Measurements from ENCODE around the gene CLN6. TPM values are rescaled to one million over a fixed set of nuclear protein-coding genes. Genes with fewer than 3 reads are reported as not detected.
"Not testable (repeated sequence)": the region's sequence is repeated elsewhere in the genome, so short reads cannot be mapped to it uniquely, and the experiment has no call there.

The CLN6 gene
- total and polyA plus RNA-seq, 4 donors, result 5.3 to 16.8 (median 9.8) TPM

- ATAC-seq (ENCODE audit: low FRiP score) (no peak), DNase-seq (no peak)
- H3K27me3 ChIP-seq (ENCODE audit: control insufficient read depth in 1 of 2, insufficient read depth in 2 of 2, low read length in 1 of 2), result no peaks in the 10 kb centered on the region
- H3K4me3 ChIP-seq (ENCODE audit: low read length in 2 of 2), result no peak overlapping the region
- H3K4me1 ChIP-seq (ENCODE audit: control insufficient read depth in 1 of 2, insufficient read depth in 2 of 2, low read length in 2 of 2), result no peaks in the 10 kb centered on the region
- intact Hi-C loops (cut with DNase I), result no loop called here
- no peaks in the 10 kb centered on the region for H3K9me3 ChIP-seq (ENCODE audit: control insufficient read depth, low read length)
- 39 to 59% methylated on average over 5 of the region's 5 CpGs for WGBS, 2 donors
- no peak overlapping the region for H3K27ac ChIP-seq (ENCODE audit: low read depth in 1 of 2, low read length in 2 of 2)
- H3K36me3 ChIP-seq (ENCODE audit: control insufficient read depth in 1 of 2, insufficient read depth in 2 of 2, low read length in 1 of 2), result no peaks in the 10 kb centered on the region
Measured at GRCh38 chr15:68241088-68241935, 11.8 kb upstream of the CLN6 start.

- Histone ChIP-seq H3K4me3 (ENCODE audit: low read length in 2 of 2) (no peak overlapping the region), H3K9me3 (ENCODE audit: control insufficient read depth, low read length) (no peaks in the 10 kb centered on the region), H3K27me3 (ENCODE audit: control insufficient read depth in 1 of 2, insufficient read depth in 2 of 2, low read length in 1 of 2) (no peaks in the 10 kb centered on the region), H3K36me3 (ENCODE audit: control insufficient read depth in 1 of 2, insufficient read depth in 2 of 2, low read length in 1 of 2) (no peaks in the 10 kb centered on the region), H3K4me1 (ENCODE audit: control insufficient read depth in 1 of 2, insufficient read depth in 2 of 2, low read length in 2 of 2) (no peaks in the 10 kb centered on the region), H3K27ac (ENCODE audit: low read depth in 1 of 2, low read length in 2 of 2) (no peak overlapping the region)
- no peak for DNase-seq
- ATAC-seq (ENCODE audit: low FRiP score), result no peak
- intact Hi-C loops (cut with DNase I), result no loop called here
Measured at GRCh38 chr15:68239025-68239424, 9.5 kb upstream of the CLN6 start.

- 87 to 91% methylated on average over 4 of the region's 4 CpGs for WGBS, 2 donors
- Histone ChIP-seq H3K27me3 (ENCODE audit: control insufficient read depth in 1 of 2, insufficient read depth in 2 of 2, low read length in 1 of 2) (no peaks in the 10 kb centered on the region), H3K4me1 (ENCODE audit: control insufficient read depth in 1 of 2, insufficient read depth in 2 of 2, low read length in 2 of 2) (no peaks in the 10 kb centered on the region), H3K9me3 (ENCODE audit: control insufficient read depth, low read length) (no peaks in the 10 kb centered on the region), H3K27ac (ENCODE audit: low read depth in 1 of 2, low read length in 2 of 2) (no peak overlapping the region), H3K36me3 (ENCODE audit: control insufficient read depth in 1 of 2, insufficient read depth in 2 of 2, low read length in 1 of 2) (no peaks in the 10 kb centered on the region), H3K4me3 (ENCODE audit: low read length in 2 of 2) (no peak overlapping the region)
- DNase-seq (no peak), ATAC-seq (ENCODE audit: low FRiP score) (no peak)
- intact Hi-C loops (cut with DNase I), result no loop called here
Measured at GRCh38 chr15:68235022-68235421, 5.5 kb upstream of the CLN6 start.

GRCh38 chr15:68234520-68234919, 5.0 kb upstream of the CLN6 start:
- H3K4me3 ChIP-seq (ENCODE audit: low read length in 2 of 2); intact Hi-C loops (cut with DNase I); H3K9me3 ChIP-seq (ENCODE audit: control insufficient read depth, low read length); H3K36me3 ChIP-seq (ENCODE audit: control insufficient read depth in 1 of 2, insufficient read depth in 2 of 2, low read length in 1 of 2); H3K27me3 ChIP-seq (ENCODE audit: control insufficient read depth in 1 of 2, insufficient read depth in 2 of 2, low read length in 1 of 2); ATAC-seq (ENCODE audit: low FRiP score); DNase-seq; H3K4me1 ChIP-seq (ENCODE audit: control insufficient read depth in 1 of 2, insufficient read depth in 2 of 2, low read length in 2 of 2); H3K27ac ChIP-seq (ENCODE audit: low read depth in 1 of 2, low read length in 2 of 2): not testable (repeated sequence)
- 85 to 90% methylated on average over 9 of the region's 9 CpGs for WGBS, 2 donors

- DNase-seq (no peak), ATAC-seq (ENCODE audit: low FRiP score) (no peak)
- intact Hi-C loops (cut with DNase I), result no loop called here
- H3K27ac ChIP-seq (ENCODE audit: low read depth in 1 of 2, low read length in 2 of 2), result no peak overlapping the region
- no peaks in the 10 kb centered on the region for H3K36me3 ChIP-seq (ENCODE audit: control insufficient read depth in 1 of 2, insufficient read depth in 2 of 2, low read length in 1 of 2)
- no peak overlapping the region for H3K4me3 ChIP-seq (ENCODE audit: low read length in 2 of 2)
- WGBS, 2 donors, result 12 to 19% methylated on average over 6 of the region's 6 CpGs
- no peaks in the 10 kb centered on the region for H3K4me1 ChIP-seq (ENCODE audit: control insufficient read depth in 1 of 2, insufficient read depth in 2 of 2, low read length in 2 of 2)
- H3K27me3 ChIP-seq (ENCODE audit: control insufficient read depth in 1 of 2, insufficient read depth in 2 of 2, low read length in 1 of 2), result no peaks in the 10 kb centered on the region
- no peaks in the 10 kb centered on the region for H3K9me3 ChIP-seq (ENCODE audit: control insufficient read depth, low read length)
Measured at GRCh38 chr15:68234060-68234459, 4.5 kb upstream of the CLN6 start.

GRCh38 chr15:68232937-68233336, 3.4 kb upstream of the CLN6 start:
- H3K4me3 ChIP-seq (ENCODE audit: low read length in 2 of 2), result no peak overlapping the region
- 92 to 94% methylated on average over 6 of the region's 6 CpGs for WGBS, 2 donors
- H3K27me3 ChIP-seq (ENCODE audit: control insufficient read depth in 1 of 2, insufficient read depth in 2 of 2, low read length in 1 of 2), result no peaks in the 10 kb centered on the region
- H3K9me3 ChIP-seq (ENCODE audit: control insufficient read depth, low read length), result no peaks in the 10 kb centered on the region
- DNase-seq, result peak in 1 of 2 donors; percentile 80
- H3K27ac ChIP-seq (ENCODE audit: low read depth in 1 of 2, low read length in 2 of 2), result no peak overlapping the region
- H3K36me3 ChIP-seq (ENCODE audit: control insufficient read depth in 1 of 2, insufficient read depth in 2 of 2, low read length in 1 of 2), result no peaks in the 10 kb centered on the region
- no peak for ATAC-seq (ENCODE audit: low FRiP score)
- intact Hi-C loops (cut with DNase I), result no loop called here
- H3K4me1 ChIP-seq (ENCODE audit: control insufficient read depth in 1 of 2, insufficient read depth in 2 of 2, low read length in 2 of 2), result no peaks in the 10 kb centered on the region

- H3K4me3 ChIP-seq (ENCODE audit: low read length in 2 of 2), result no peak overlapping the region
- no peaks in the 10 kb centered on the region for H3K4me1 ChIP-seq (ENCODE audit: control insufficient read depth in 1 of 2, insufficient read depth in 2 of 2, low read length in 2 of 2)
- H3K9me3 ChIP-seq (ENCODE audit: control insufficient read depth, low read length), result no peaks in the 10 kb centered on the region
- 92% methylated on average over 6 of the region's 6 CpGs for WGBS, 2 donors
- no peak for DNase-seq
- no peaks in the 10 kb centered on the region for H3K27me3 ChIP-seq (ENCODE audit: control insufficient read depth in 1 of 2, insufficient read depth in 2 of 2, low read length in 1 of 2)
- no peak overlapping the region for H3K27ac ChIP-seq (ENCODE audit: low read depth in 1 of 2, low read length in 2 of 2)
- intact Hi-C loops (cut with DNase I), result no loop called here
- H3K36me3 ChIP-seq (ENCODE audit: control insufficient read depth in 1 of 2, insufficient read depth in 2 of 2, low read length in 1 of 2), result no peaks in the 10 kb centered on the region
- no peak for ATAC-seq (ENCODE audit: low FRiP score)
Measured at GRCh38 chr15:68232449-68232848, 2.9 kb upstream of the CLN6 start.

GRCh38 chr15:68231102-68231818, 1.7 kb upstream of the CLN6 start:
- intact Hi-C loops (cut with DNase I), result no loop called here
- no peak overlapping the region for H3K27ac ChIP-seq (ENCODE audit: low read depth in 1 of 2, low read length in 2 of 2)
- H3K36me3 ChIP-seq (ENCODE audit: control insufficient read depth in 1 of 2, insufficient read depth in 2 of 2, low read length in 1 of 2), result no peaks in the 10 kb centered on the region
- no peaks in the 10 kb centered on the region for H3K9me3 ChIP-seq (ENCODE audit: control insufficient read depth, low read length)
- no peaks in the 10 kb centered on the region for H3K4me1 ChIP-seq (ENCODE audit: control insufficient read depth in 1 of 2, insufficient read depth in 2 of 2, low read length in 2 of 2)
- WGBS, 2 donors, result 80 to 81% methylated on average over 9 of the region's 9 CpGs
- no peak for DNase-seq
- no peak for ATAC-seq (ENCODE audit: low FRiP score)
- H3K27me3 ChIP-seq (ENCODE audit: control insufficient read depth in 1 of 2, insufficient read depth in 2 of 2, low read length in 1 of 2), result no peaks in the 10 kb centered on the region
- no peak overlapping the region for H3K4me3 ChIP-seq (ENCODE audit: low read length in 2 of 2)
